ENCODE data around the gene MAML2. TPM values are rescaled to one million over a fixed set of nuclear protein-coding genes. Genes with fewer than 3 reads are reported as not detected.

MAML2 gene
- polyA plus RNA-seq, 3 donors: 0.57 to 7.6 (median 1.2) TPM

DNA sequence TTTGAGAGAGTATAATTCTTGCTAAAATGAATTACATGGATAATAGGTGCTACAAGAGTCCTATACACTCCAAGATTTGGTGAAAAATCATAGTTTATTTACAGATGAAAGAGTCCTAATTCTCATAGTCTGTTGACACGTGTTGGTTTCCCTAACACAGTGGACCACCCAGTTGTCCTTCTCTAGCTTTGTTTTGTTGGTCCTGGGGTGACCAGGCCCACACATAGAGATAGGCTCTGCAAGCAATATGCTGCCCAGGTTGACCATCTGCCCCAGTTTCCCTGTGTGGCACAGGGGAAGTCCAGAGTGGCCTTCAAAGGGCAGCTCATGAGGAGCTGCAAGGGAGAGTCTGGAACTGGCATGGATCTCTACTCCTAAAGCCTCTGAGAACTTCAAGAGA, 184.9 kb downstream of the MAML2 start:
- Histone ChIP-seq H3K4me1 (ENCODE audit: control insufficient read depth in 1 of 2, insufficient read depth in 2 of 2, low read length in 2 of 2) (peaks cover 23 to 32% of the 10 kb centered on the region in 2 donors), H3K9me3 (replicated peaks in 1 of 2; ENCODE audit: control insufficient read depth in 1 of 2, insufficient read depth in 1 of 2, low read length in 2 of 2) (peaks cover 0 to 4% of the 10 kb centered on the region in 2 donors), H3K27ac (ENCODE audit: low read depth in 1 of 2, low read length in 2 of 2) (peak overlapping the region in 1 of 2 donors; percentile 89), H2AFZ (ENCODE audit: insufficient read depth, low read depth, low read length, poor library complexity, severe bottlenecking) (no peak overlapping the region), H4K20me1 (ENCODE audit: insufficient read depth, low read length) (peaks cover 6% of the 10 kb centered on the region), H3K36me3 (replicated peaks in 1 of 2; ENCODE audit: control insufficient read depth in 1 of 2, insufficient read depth in 2 of 2, low read length in 2 of 2) (no peaks in the 10 kb centered on the region), H3K4me3 (replicated peaks in 1 of 3; ENCODE audit: low read depth in 2 of 3, low read length in 3 of 3) (no peak overlapping the region), H3K79me2 (ENCODE audit: insufficient read depth, low read length) (no peaks in the 10 kb centered on the region), H3K27me3 (ENCODE audit: control insufficient read depth in 2 of 2, insufficient read depth in 2 of 2, low read length in 2 of 2) (no peaks in the 10 kb centered on the region), H3K4me2 (replicated peaks; ENCODE audit: extremely low read depth, low read length, poor library complexity, severe bottlenecking) (no peak overlapping the region), H3K9ac (ENCODE audit: insufficient read depth, low read length, poor library complexity, severe bottlenecking) (no peak overlapping the region)
- peaks cover 0 to 5% (median 0%) of the 10 kb centered on the region in 7 donors for H3K9me3 Mint-ChIP-seq
- TF ChIP-seq, protein P1, sequence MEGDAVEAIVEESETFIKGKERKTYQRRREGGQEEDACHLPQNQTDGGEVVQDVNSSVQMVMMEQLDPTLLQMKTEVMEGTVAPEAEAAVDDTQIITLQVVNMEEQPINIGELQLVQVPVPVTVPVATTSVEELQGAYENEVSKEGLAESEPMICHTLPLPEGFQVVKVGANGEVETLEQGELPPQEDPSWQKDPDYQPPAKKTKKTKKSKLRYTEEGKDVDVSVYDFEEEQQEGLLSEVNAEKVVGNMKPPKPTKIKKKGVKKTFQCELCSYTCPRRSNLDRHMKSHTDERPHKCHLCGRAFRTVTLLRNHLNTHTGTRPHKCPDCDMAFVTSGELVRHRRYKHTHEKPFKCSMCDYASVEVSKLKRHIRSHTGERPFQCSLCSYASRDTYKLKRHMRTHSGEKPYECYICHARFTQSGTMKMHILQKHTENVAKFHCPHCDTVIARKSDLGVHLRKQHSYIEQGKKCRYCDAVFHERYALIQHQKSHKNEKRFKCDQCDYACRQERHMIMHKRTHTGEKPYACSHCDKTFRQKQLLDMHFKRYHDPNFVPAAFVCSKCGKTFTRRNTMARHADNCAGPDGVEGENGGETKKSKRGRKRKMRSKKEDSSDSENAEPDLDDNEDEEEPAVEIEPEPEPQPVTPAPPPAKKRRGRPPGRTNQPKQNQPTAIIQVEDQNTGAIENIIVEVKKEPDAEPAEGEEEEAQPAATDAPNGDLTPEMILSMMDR (IDR thresholded peaks at IDR 0.05): no peak
- intact Hi-C loops (cut with micrococcal nuclease): no loop called here
- 80% methylated on average over 1 of the region's 1 CpG for WGBS (ENCODE audit: insufficient coverage)
- H3K4me1 Mint-ChIP-seq: peaks cover 29% of the 10 kb centered on the region
- H3K36me3 Mint-ChIP-seq: peaks cover 3% of the 10 kb centered on the region in 2 donors
- peak in 1 of 3 donors; percentile 15 for DNase-seq
- H3K27ac Mint-ChIP-seq: peak overlapping the region in 5 of 7 donors; percentile 42 to 98 (median 85)
- H3K27me3 Mint-ChIP-seq (ENCODE audit: low read depth in 3 of 3): peaks cover 0 to 3% (median 0%) of the 10 kb centered on the region in 3 donors
- no peak overlapping the region for H3K4me3 Mint-ChIP-seq

GRCh38 chr11:96157517-96157873, 185.5 kb downstream of the MAML2 start:
- Mint-ChIP-seq H3K27ac (peak overlapping the region; percentile 85 to 99 (median 97)), H3K9me3 (peaks cover 0 to 3% (median 0%) of the 10 kb centered on the region in 7 donors), H3K4me1 (peaks cover 29% of the 10 kb centered on the region), H3K4me3 (no peak overlapping the region), H3K27me3 (ENCODE audit: low read depth in 3 of 3) (peaks cover 0 to 3% (median 0%) of the 10 kb centered on the region in 3 donors), H3K36me3 (peaks cover 3% of the 10 kb centered on the region in 2 donors)
- Histone ChIP-seq H3K4me3 (replicated peaks in 1 of 3; ENCODE audit: low read depth in 2 of 3, low read length in 3 of 3) (no peak overlapping the region), H3K27me3 (ENCODE audit: control insufficient read depth in 2 of 2, insufficient read depth in 2 of 2, low read length in 2 of 2) (no peaks in the 10 kb centered on the region), H3K9me3 (replicated peaks in 1 of 2; ENCODE audit: control insufficient read depth in 1 of 2, insufficient read depth in 1 of 2, low read length in 2 of 2) (peaks cover 0 to under 1% of the 10 kb centered on the region in 2 donors), H4K20me1 (ENCODE audit: insufficient read depth, low read length) (peaks cover 6% of the 10 kb centered on the region), H3K79me2 (ENCODE audit: insufficient read depth, low read length) (no peaks in the 10 kb centered on the region), H3K36me3 (replicated peaks in 1 of 2; ENCODE audit: control insufficient read depth in 1 of 2, insufficient read depth in 2 of 2, low read length in 2 of 2) (no peaks in the 10 kb centered on the region), H3K4me1 (ENCODE audit: control insufficient read depth in 1 of 2, insufficient read depth in 2 of 2, low read length in 2 of 2) (peaks cover 23 to 32% of the 10 kb centered on the region in 2 donors), H3K9ac (ENCODE audit: insufficient read depth, low read length, poor library complexity, severe bottlenecking) (no peak overlapping the region), H3K27ac (ENCODE audit: low read depth in 1 of 2, low read length in 2 of 2) (peak overlapping the region in 1 of 2 donors; percentile 89), H2AFZ (ENCODE audit: insufficient read depth, low read depth, low read length, poor library complexity, severe bottlenecking) (no peak overlapping the region), H3K4me2 (replicated peaks; ENCODE audit: extremely low read depth, low read length, poor library complexity, severe bottlenecking) (peak overlapping the region; percentile 50)
- TF ChIP-seq, protein P1 (IDR thresholded peaks at IDR 0.05): no peak
- intact Hi-C loops (cut with micrococcal nuclease): no loop called here
- no peak for DNase-seq
